GM19238 (cell line): ENCODE results near the gene DUSP8.

ENCODE experiments used
- DNase-seq: peaks from one replicate; pipeline ENCODE4 v3.0.0; 2011; ENCODE audit warnings: low spot score; ENCODE audit not compliant: insufficient read length

The DUSP8 gene

GRCh38 chr11:1554981-1555712, 16.9 kb downstream of the DUSP8 start:
- no peak for DNase-seq

- no peak for DNase-seq
These were observed 18.1 kb downstream of the DUSP8 start for GRCh38 chr11:1553808-1554594.

GRCh38 chr11:1549338-1550330, 22.4 kb downstream of the DUSP8 start:
- DNase-seq, result no peak

GRCh38 chr11:1548221-1549070, 23.6 kb downstream of the DUSP8 start:
- no peak for DNase-seq

- no peak for DNase-seq
These were observed 24.5 kb downstream of the DUSP8 start for GRCh38 chr11:1547467-1548098.

- DNase-seq, result peak; percentile 56
These were observed 25.3 kb downstream of the DUSP8 start for GRCh38 chr11:1546536-1547466.

- no peak for DNase-seq
These were observed 26.0 kb downstream of the DUSP8 start for GRCh38 chr11:1546077-1546535.

- DNase-seq, result no peak
These were observed 26.6 kb downstream of the DUSP8 start for GRCh38 chr11:1545432-1545831.

GRCh38 chr11:1544536-1544935, 27.5 kb downstream of the DUSP8 start:
- DNase-seq, result no peak

- no peak for DNase-seq
These were observed 28.3 kb downstream of the DUSP8 start for GRCh38 chr11:1543606-1544263.

GRCh38 chr11:1542267-1542666, 29.8 kb downstream of the DUSP8 start:
- DNase-seq, result no peak

GRCh38 chr11:1541474-1542204, 30.4 kb downstream of the DUSP8 start:
- DNase-seq, result no peak

- DNase-seq, result no peak
These were observed 32.0 kb downstream of the DUSP8 start for GRCh38 chr11:1540074-1540473.

GRCh38 chr11:1538153-1538552, 33.9 kb downstream of the DUSP8 start:
- no peak for DNase-seq

- DNase-seq, result no peak
These were observed 35.8 kb downstream of the DUSP8 start for GRCh38 chr11:1536065-1536843.

GRCh38 chr11:1534682-1535081, 37.4 kb downstream of the DUSP8 start:
- no peak for DNase-seq

- no peak for DNase-seq
These were observed 37.9 kb downstream of the DUSP8 start for GRCh38 chr11:1534171-1534570.
